Ovary (tissue), 3 donors: ENCODE results near the gene FAM136A.

Source experiments
- EP300 ChIP-seq: sonication (generic); formaldehyde crosslinking; IDR thresholded peaks from one replicate; pipeline ENCODE4 v1.6.1; 2017; ENCODE audit warnings: antibody characterized with exemption
- POLR2A ChIP-seq: fragments of 450-650 bp; IDR thresholded peaks from one replicate; pipeline ENCODE4 v1.6.1; 2017; ENCODE audit warnings: antibody characterized with exemption, mild to moderate bottlenecking, moderate library complexity
- TF ChIP-seq, protein P1 (sequence below), 3 donors: fragments of 450-650 bp in 2 of 3; fragments of 200-600 bp in 1 of 3; IDR thresholded peaks; one replicate each; pipeline versions ENCODE4 v1.5.1 to v1.8.0; 2016 to 2022; ENCODE audit warnings: antibody characterized with exemption in 3 of 3, mild to moderate bottlenecking in 1 of 3
- donor health status: DM: no; HTN: no; CAD: no.

DNA sequence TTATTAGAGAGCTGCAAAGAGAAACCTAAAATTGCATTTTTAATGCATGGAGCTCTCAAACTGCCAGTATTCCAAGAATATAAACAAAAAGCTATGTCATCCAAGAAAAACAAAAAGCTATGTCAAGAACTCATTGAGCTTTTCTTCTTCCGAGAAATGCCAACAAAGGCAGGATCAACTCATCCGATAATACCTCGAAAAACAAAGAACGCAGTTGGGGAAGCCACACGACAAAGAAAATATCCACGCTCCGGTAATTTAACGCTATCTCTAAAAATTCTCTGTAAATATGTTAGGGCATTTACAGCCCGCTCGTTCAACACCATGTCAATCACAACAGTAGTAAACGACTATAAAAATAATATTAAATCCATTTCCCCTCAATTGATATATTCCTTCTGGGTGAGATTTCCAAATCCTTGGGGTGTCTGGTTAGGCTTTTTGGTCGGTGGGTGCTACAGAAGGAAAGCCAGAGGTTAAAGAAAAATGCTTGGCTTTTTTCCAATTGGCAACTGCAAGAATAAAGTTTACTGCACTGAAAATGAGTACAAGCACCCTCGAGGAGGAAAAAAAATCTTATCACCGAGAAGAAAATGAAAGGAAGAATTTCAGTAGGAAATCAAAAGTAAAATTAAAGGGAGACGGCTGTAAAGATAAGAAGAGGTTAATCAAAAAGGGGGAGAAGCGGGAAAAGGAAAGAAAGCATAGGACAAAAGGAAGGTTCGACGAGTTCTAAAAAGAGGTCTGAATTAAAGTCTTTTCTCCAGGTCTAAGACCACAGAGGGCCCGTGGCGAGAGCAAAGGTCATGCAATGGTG, 54.3 kb downstream of the FAM136A start:
- TF ChIP-seq, protein P1, sequence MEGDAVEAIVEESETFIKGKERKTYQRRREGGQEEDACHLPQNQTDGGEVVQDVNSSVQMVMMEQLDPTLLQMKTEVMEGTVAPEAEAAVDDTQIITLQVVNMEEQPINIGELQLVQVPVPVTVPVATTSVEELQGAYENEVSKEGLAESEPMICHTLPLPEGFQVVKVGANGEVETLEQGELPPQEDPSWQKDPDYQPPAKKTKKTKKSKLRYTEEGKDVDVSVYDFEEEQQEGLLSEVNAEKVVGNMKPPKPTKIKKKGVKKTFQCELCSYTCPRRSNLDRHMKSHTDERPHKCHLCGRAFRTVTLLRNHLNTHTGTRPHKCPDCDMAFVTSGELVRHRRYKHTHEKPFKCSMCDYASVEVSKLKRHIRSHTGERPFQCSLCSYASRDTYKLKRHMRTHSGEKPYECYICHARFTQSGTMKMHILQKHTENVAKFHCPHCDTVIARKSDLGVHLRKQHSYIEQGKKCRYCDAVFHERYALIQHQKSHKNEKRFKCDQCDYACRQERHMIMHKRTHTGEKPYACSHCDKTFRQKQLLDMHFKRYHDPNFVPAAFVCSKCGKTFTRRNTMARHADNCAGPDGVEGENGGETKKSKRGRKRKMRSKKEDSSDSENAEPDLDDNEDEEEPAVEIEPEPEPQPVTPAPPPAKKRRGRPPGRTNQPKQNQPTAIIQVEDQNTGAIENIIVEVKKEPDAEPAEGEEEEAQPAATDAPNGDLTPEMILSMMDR (IDR thresholded peaks at IDR 0.05): no peak
- TF ChIP-seq EP300 (no peak), POLR2A (no peak)
